ENCODE data around the gene ZNF133. TPM values are rescaled to one million over a fixed set of nuclear protein-coding genes. Genes with fewer than 3 reads are reported as not detected.

ZNF133 gene
- total and polyA plus RNA-seq, 7 donors: 5.2 to 10.1 (median 8.4) TPM

- no peaks in the 10 kb centered on the region for H3K4me1 ChIP-seq
- peaks cover 9% of the 10 kb centered on the region for H3K9me3 ChIP-seq
- 88 to 92% (median 91%) methylated on average over 1 of the region's 1 CpG for WGBS, 3 donors
- H3K36me3 ChIP-seq (ENCODE audit: insufficient read depth in 1 of 2, low read depth in 1 of 2): no peaks in the 10 kb centered on the region
- no peak overlapping the region for H3K4me3 ChIP-seq
- TF ChIP-seq CTCF (IDR thresholded peaks at IDR 0.05): no peak
- intact Hi-C loops (cut with DNase I): no loop called here
- no peak overlapping the region for H3K27ac ChIP-seq
- DNase-seq (no peak), ATAC-seq (no peak)
- no peaks in the 10 kb centered on the region for H3K27me3 ChIP-seq (ENCODE audit: insufficient read depth in 3 of 3, low read length in 2 of 3)
Observed at GRCh38 chr20:18359854-18360253, 71.5 kb downstream of the ZNF133 start.

DNA sequence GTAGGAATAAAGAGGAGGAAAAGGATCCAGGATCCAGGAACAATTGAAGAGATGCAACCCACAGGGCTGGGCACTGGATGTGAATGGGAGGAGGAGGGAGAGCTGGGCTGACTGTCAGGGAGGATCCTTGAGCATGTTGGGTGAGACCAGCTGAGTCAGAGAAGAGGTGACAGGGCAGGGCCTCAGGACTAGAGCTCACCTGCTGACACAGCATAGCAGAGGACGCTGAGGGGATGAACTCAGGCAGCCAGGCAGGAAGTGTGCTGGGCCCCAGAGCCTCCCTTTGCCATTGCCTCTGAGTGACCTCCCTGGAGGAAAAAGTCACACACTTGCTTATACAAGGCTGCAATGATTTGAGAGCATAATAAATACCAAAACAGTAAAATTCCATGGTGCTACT lies 72.3 kb downstream of the ZNF133 start:
- Histone ChIP-seq H3K36me3 (ENCODE audit: insufficient read depth in 1 of 2, low read depth in 1 of 2) (no peaks in the 10 kb centered on the region), H3K4me1 (no peaks in the 10 kb centered on the region), H3K9me3 (peaks cover 1% of the 10 kb centered on the region), H3K4me3 (no peak overlapping the region), H3K27ac (no peak overlapping the region), H3K27me3 (ENCODE audit: insufficient read depth in 3 of 3, low read length in 2 of 3) (no peaks in the 10 kb centered on the region)
- ATAC-seq: no peak
- 23 to 35% (median 33%) methylated on average over 1 of the region's 1 CpG for WGBS, 3 donors
- DNase-seq: no peak
- intact Hi-C loops (cut with DNase I): no loop called here
- TF ChIP-seq CTCF (IDR thresholded peaks at IDR 0.05): no peak

DNA sequence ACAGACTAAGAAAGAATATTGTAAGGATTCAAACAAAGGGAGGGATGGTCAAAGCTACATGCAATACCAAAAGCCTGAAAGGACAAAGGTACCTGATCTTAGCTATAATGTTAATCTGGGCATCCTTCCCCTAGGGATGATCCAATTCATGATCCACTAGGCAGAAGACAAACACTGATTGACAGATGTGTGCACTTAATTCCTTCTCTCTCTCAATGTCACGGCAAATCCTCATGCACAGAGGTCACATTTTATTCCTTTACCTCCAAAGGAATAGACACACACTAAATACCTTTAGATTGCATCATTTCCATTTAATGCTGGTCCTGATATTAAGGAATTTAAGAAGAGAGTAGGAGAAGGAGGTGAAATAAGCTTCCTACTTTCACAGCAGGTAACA lies 73.4 kb downstream of the ZNF133 start:
- intact Hi-C loops (cut with DNase I): no loop called here
- Histone ChIP-seq H3K27ac (no peak overlapping the region), H3K4me3 (no peak overlapping the region), H3K9me3 (no peaks in the 10 kb centered on the region), H3K36me3 (ENCODE audit: insufficient read depth in 1 of 2, low read depth in 1 of 2) (no peaks in the 10 kb centered on the region), H3K4me1 (no peaks in the 10 kb centered on the region), H3K27me3 (ENCODE audit: insufficient read depth in 3 of 3, low read length in 2 of 3) (no peaks in the 10 kb centered on the region)
- no peak for TF ChIP-seq CTCF (IDR thresholded peaks at IDR 0.05)
- 50 to 72% (median 64%) methylated on average over 1 of the region's 1 CpG for WGBS, 3 donors
- no peak for DNase-seq
- ATAC-seq: no peak

DNA sequence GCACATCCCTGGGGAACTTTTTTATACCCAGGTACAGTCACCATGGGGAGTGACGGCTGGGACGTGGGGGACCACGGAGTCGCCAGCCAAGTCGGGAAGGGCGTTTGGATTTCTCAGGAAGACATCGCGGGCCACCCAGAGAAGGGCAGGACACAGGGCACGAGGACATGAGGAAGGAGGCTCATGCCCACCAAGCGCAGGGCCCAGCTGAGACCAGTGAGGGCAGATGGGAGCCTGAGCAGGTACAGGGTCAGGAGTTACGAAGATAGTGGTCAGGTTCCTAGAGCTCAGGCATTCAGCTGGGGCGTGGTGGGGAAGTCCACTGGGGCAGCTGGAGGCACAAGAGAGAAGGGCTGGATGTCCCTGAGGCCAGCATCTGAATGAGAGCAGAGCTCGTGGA lies 74.6 kb downstream of the ZNF133 start:
- WGBS, 3 donors: 87 to 88% (median 87%) methylated on average over 13 of the region's 13 CpGs
- intact Hi-C loops (cut with DNase I): no loop called here
- H3K36me3 ChIP-seq (ENCODE audit: insufficient read depth in 1 of 2, low read depth in 1 of 2): no peaks in the 10 kb centered on the region
- no peaks in the 10 kb centered on the region for H3K27me3 ChIP-seq (ENCODE audit: insufficient read depth in 3 of 3, low read length in 2 of 3)
- H3K9me3 ChIP-seq: no peaks in the 10 kb centered on the region
- ATAC-seq (no peak), DNase-seq (no peak)
- H3K4me3 ChIP-seq: no peak overlapping the region
- TF ChIP-seq CTCF (IDR thresholded peaks at IDR 0.05): no peak
- no peak overlapping the region for H3K27ac ChIP-seq
- H3K4me1 ChIP-seq: no peaks in the 10 kb centered on the region

- Histone ChIP-seq H3K36me3 (ENCODE audit: insufficient read depth in 1 of 2, low read depth in 1 of 2) (no peaks in the 10 kb centered on the region), H3K27ac (no peak overlapping the region), H3K4me3 (no peak overlapping the region), H3K27me3 (ENCODE audit: insufficient read depth in 3 of 3, low read length in 2 of 3) (no peaks in the 10 kb centered on the region), H3K4me1 (no peaks in the 10 kb centered on the region), H3K9me3 (no peaks in the 10 kb centered on the region)
- TF ChIP-seq CTCF (IDR thresholded peaks at IDR 0.05): no peak
- no peak for DNase-seq
- no peak for ATAC-seq
- 78 to 88% (median 87%) methylated on average over 2 of the region's 2 CpGs for whole genome bisulfite sequencing, 3 donors
- intact Hi-C loops (cut with DNase I): no loop called here
Observed at GRCh38 chr20:18363708-18364107, 75.4 kb downstream of the ZNF133 start.

Data from psoas muscle (tissue), 8 donors.